GM18520 (cell line): ENCODE data around the gene LONRF3.
"Not testable (repeated sequence)": the region's sequence is repeated elsewhere in the genome, so short reads cannot be mapped to it uniquely, and the experiment has no call there.

Experiments
- ATAC-seq: cut with Tn5 transposase; IDR thresholded peaks from one replicate; pipeline ENCODE4 v1.9.1; 2021; ENCODE audit not compliant: unreplicated experiment

Gene LONRF3

GRCh38 chrX:118983513-118983912 is 9.1 kb downstream of the LONRF3 start:
- ATAC-seq, result no peak

GRCh38 chrX:118988911-118989310 is 14.5 kb downstream of the LONRF3 start:
- ATAC-seq, result no peak

- no peak for ATAC-seq
Observed at GRCh38 chrX:118989886-118990285, 15.5 kb downstream of the LONRF3 start.

- no peak for ATAC-seq
Observed at GRCh38 chrX:118990512-118991227, 16.3 kb downstream of the LONRF3 start.

GRCh38 chrX:118992441-118993121 is 18.2 kb downstream of the LONRF3 start:
- ATAC-seq, result not testable (repeated sequence)

GRCh38 chrX:119003462-119003861 is 29.0 kb downstream of the LONRF3 start:
- no peak for ATAC-seq

GRCh38 chrX:119004920-119005524 is 30.6 kb downstream of the LONRF3 start:
- peak; percentile 79 for ATAC-seq

- ATAC-seq, result no peak
Observed at GRCh38 chrX:119007189-119007770, 32.9 kb downstream of the LONRF3 start.

GRCh38 chrX:119008110-119008744 is 33.8 kb downstream of the LONRF3 start:
- ATAC-seq, result no peak

GRCh38 chrX:119009071-119009470 is 34.7 kb downstream of the LONRF3 start:
- no peak for ATAC-seq

- no peak for ATAC-seq
Observed at GRCh38 chrX:119010491-119010890, 36.1 kb downstream of the LONRF3 start.

GRCh38 chrX:119013164-119013563 is 38.7 kb downstream of the LONRF3 start:
- ATAC-seq, result no peak

- peak; percentile 88 for ATAC-seq
Observed at GRCh38 chrX:119015407-119016237, 41.2 kb downstream of the LONRF3 start.

- no peak for ATAC-seq
Observed at GRCh38 chrX:119017077-119017476, 42.7 kb downstream of the LONRF3 start.

GRCh38 chrX:119025900-119026299 is 51.5 kb downstream of the LONRF3 start:
- no peak for ATAC-seq

GRCh38 chrX:119026344-119026743 is 51.9 kb downstream of the LONRF3 start:
- not testable (repeated sequence) for ATAC-seq

GRCh38 chrX:119027960-119028732 is 53.7 kb downstream of the LONRF3 start:
- ATAC-seq, result not testable (repeated sequence)

GRCh38 chrX:119028733-119029330 is 54.4 kb downstream of the LONRF3 start:
- no peak for ATAC-seq

- ATAC-seq, result not testable (repeated sequence)
Observed at GRCh38 chrX:119029656-119030055, 55.2 kb downstream of the LONRF3 start.
